Bronchial epithelial cell (primary cell): ENCODE data around the gene LRP1B. TPM values are rescaled to one million over a fixed set of nuclear protein-coding genes. Genes with fewer than 3 reads are reported as not detected.

ENCODE experiments used
- DNase-seq: peaks from one replicate; pipeline ENCODE4 v3.0.0-alpha.2; 2010; ENCODE audit warnings: low read depth
- FAIRE-seq: peaks from 2 replicates; lab custom pipeline; 2011; peaks lifted over from hg19 to GRCh38; lab: Jason Lieb, UNC
- H3K27me3 ChIP-seq: 2 replicates; pipeline ENCODE4 v1.5.1; 2011; ENCODE audit warnings: low read length; ENCODE audit not compliant: control insufficient read depth, insufficient read depth
- H3K36me3 ChIP-seq: 2 replicates; pipeline ENCODE4 v1.5.1; 2011; ENCODE audit warnings: low read length; ENCODE audit not compliant: control insufficient read depth, insufficient read depth
- H3K4me3 ChIP-seq: 2 replicates; pipeline ENCODE4 v1.5.1; 2011; ENCODE audit warnings: mild to moderate bottlenecking, low read depth, low read length, control low read depth
- total RNA-seq: library from RNA; depleted of rRNA; stranded (reverse); fragments of >200 nt; gene quantifications from 2 replicates; pipeline ENCODE4 v1.2.1, GENCODE V29; 2014
- TF ChIP-seq, protein P1 (sequence below): IDR thresholded peaks from 2 replicates; pipeline ENCODE4 v1.5.1; 2011; ENCODE audit warnings: mild to moderate bottlenecking, moderate library complexity, low read length, control low read depth, inconsistent platforms; ENCODE audit not compliant: insufficient read depth, severe bottlenecking

LRP1B gene
- total RNA-seq, 1 donor from 2014 or later: under 0.01 TPM

- FAIRE-seq: no peak
- H3K4me3 ChIP-seq: no peak overlapping the region
Observed at GRCh38 chr2:141610564-141611175, 520.1 kb downstream of the LRP1B start.

DNA sequence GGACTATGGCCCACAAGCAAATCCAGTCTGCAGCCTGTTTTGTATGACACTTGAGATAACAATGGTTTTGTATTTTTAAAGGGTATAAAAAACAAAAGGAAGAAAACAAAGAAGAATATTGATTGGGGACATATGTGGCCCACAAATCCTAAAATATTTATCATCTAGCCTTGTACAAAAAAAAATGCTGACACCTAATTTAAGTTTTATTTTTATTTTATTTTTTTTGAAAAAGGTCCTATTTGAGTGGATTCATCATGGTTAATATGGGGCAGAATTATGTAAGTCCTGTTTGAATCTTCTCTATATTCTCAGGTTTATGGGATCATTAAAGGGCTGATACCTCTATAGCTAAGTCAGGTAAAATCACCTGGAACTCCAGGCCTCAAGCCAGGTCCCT, 525.7 kb downstream of the LRP1B start:
- DNase-seq (no peak), FAIRE-seq (no peak)
- TF ChIP-seq, protein P1, sequence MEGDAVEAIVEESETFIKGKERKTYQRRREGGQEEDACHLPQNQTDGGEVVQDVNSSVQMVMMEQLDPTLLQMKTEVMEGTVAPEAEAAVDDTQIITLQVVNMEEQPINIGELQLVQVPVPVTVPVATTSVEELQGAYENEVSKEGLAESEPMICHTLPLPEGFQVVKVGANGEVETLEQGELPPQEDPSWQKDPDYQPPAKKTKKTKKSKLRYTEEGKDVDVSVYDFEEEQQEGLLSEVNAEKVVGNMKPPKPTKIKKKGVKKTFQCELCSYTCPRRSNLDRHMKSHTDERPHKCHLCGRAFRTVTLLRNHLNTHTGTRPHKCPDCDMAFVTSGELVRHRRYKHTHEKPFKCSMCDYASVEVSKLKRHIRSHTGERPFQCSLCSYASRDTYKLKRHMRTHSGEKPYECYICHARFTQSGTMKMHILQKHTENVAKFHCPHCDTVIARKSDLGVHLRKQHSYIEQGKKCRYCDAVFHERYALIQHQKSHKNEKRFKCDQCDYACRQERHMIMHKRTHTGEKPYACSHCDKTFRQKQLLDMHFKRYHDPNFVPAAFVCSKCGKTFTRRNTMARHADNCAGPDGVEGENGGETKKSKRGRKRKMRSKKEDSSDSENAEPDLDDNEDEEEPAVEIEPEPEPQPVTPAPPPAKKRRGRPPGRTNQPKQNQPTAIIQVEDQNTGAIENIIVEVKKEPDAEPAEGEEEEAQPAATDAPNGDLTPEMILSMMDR: no peak
- Histone ChIP-seq H3K27me3 (no peaks in the 10 kb centered on the region), H3K36me3 (no peaks in the 10 kb centered on the region), H3K4me3 (no peak overlapping the region)

More at GRCh38 chr2:141610564-141611175, 520.1 kb downstream of the LRP1B start:
- no peaks in the 10 kb centered on the region for H3K36me3 ChIP-seq
- no peaks in the 10 kb centered on the region for H3K27me3 ChIP-seq
- TF ChIP-seq, protein P1: no peak
- DNase-seq: no peak

GRCh38 chr2:141601511-141602152, 529.2 kb downstream of the LRP1B start:
- Histone ChIP-seq H3K36me3 (no peaks in the 10 kb centered on the region), H3K4me3 (no peak overlapping the region), H3K27me3 (no peaks in the 10 kb centered on the region)
- FAIRE-seq (no peak), DNase-seq (no peak)
- TF ChIP-seq, protein P1: no peak

DNA sequence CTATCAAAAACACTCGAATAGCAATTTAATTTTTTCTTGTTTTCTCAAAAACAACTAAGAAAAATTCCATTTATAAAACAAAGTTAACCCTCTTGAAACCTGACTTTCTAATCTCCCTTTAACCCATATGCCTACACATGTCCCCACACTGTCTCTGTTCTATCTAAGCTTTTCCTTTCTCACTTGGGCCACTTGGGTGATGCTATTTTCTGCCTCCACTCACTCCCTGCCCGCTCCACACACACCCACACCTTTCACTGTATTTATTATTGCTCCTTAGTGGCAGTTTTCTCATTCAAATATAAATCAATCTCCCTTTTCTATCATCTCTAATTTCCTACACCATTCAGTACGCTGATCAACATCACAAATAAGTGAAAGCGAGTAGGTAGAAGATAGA, 531.1 kb downstream of the LRP1B start:
- no peak for DNase-seq
- TF ChIP-seq, protein P1: no peak
- Histone ChIP-seq H3K4me3 (no peak overlapping the region), H3K27me3 (no peaks in the 10 kb centered on the region), H3K36me3 (no peaks in the 10 kb centered on the region)
- FAIRE-seq: no peak

- Histone ChIP-seq H3K36me3 (no peaks in the 10 kb centered on the region), H3K4me3 (no peak overlapping the region), H3K27me3 (no peaks in the 10 kb centered on the region)
- DNase-seq: no peak
- no peak for FAIRE-seq
- TF ChIP-seq, protein P1: no peak
Observed at GRCh38 chr2:141598982-141599381, 531.8 kb downstream of the LRP1B start.
